Measurements from ENCODE around the gene ENTPD8.

The ENTPD8 gene

GRCh38 chr9:137476856-137477255, 35.7 kb upstream of the ENTPD8 start:
- H3K4me3 ChIP-seq (IDR thresholded peaks at IDR 0.05; ENCODE audit: insufficient read depth, low read depth, low read length) = no peak overlapping the region
- no peak overlapping the region for H3K4me2 ChIP-seq
- 0 out of 2 replicates have a peak, but pooled peaks cover under 1% of the 10 kb centered on the region for H3K27me3 ChIP-seq (ENCODE audit: insufficient read depth, low read depth)
- no peaks in the 10 kb centered on the region for H3K79me2 ChIP-seq (ENCODE audit: insufficient read depth, low read depth)
- peaks cover 7% of the 10 kb centered on the region for H3K4me1 ChIP-seq (ENCODE audit: low read depth, poor library complexity, severe bottlenecking)
- H3K27ac ChIP-seq = peak overlapping the region; percentile 39; the same call in 1 of the 2 replicates
- no peak overlapping the region; the same call in 1 of the 2 replicates for H3K9ac ChIP-seq
- H2AFZ ChIP-seq (ENCODE audit: low read depth) = no peak overlapping the region
- no peaks in the 10 kb centered on the region for H4K20me1 ChIP-seq (ENCODE audit: insufficient read depth)
- no peaks in the 10 kb centered on the region for H3K36me3 ChIP-seq (ENCODE audit: insufficient read depth)
- no peak for TF ChIP-seq CTCF (conservative IDR thresholded peaks at IDR 0.05; ENCODE audit: low read depth, low read length)

GRCh38 chr9:137475666-137476065, 34.5 kb upstream of the ENTPD8 start:
- TF ChIP-seq CTCF (conservative IDR thresholded peaks at IDR 0.05; ENCODE audit: low read depth, low read length) = no peak
- peaks cover 9% of the 10 kb centered on the region for H3K4me1 ChIP-seq (ENCODE audit: low read depth, poor library complexity, severe bottlenecking)
- H3K9ac ChIP-seq = no peak overlapping the region

GRCh38 chr9:137474271-137474670, 33.1 kb upstream of the ENTPD8 start:
- Histone ChIP-seq H4K20me1 (ENCODE audit: insufficient read depth) (no peaks in the 10 kb centered on the region), H3K4me1 (ENCODE audit: low read depth, poor library complexity, severe bottlenecking) (peaks cover 9% of the 10 kb centered on the region), H3K79me2 (ENCODE audit: insufficient read depth, low read depth) (no peaks in the 10 kb centered on the region), H2AFZ (ENCODE audit: low read depth) (no peak overlapping the region), H3K9ac (no peak overlapping the region), H3K36me3 (ENCODE audit: insufficient read depth) (no peaks in the 10 kb centered on the region), H3K27ac (no peak overlapping the region), H3K4me2 (no peak overlapping the region), H3K4me3 (IDR thresholded peaks at IDR 0.05; ENCODE audit: insufficient read depth, low read depth, low read length) (no peak overlapping the region), H3K27me3 (ENCODE audit: insufficient read depth, low read depth) (no peaks in the 10 kb centered on the region; the same call in 1 of the 2 replicates)
- TF ChIP-seq CTCF (conservative IDR thresholded peaks at IDR 0.05; ENCODE audit: low read depth, low read length) = no peak

More at GRCh38 chr9:137475666-137476065, 34.5 kb upstream of the ENTPD8 start:
- Histone ChIP-seq H3K27me3 (ENCODE audit: insufficient read depth, low read depth) (no peaks in the 10 kb centered on the region), H4K20me1 (ENCODE audit: insufficient read depth) (no peaks in the 10 kb centered on the region), H3K4me3 (IDR thresholded peaks at IDR 0.05; ENCODE audit: insufficient read depth, low read depth, low read length) (no peak overlapping the region), H3K27ac (no peak overlapping the region), H2AFZ (ENCODE audit: low read depth) (no peak overlapping the region), H3K4me2 (no peak overlapping the region), H3K79me2 (ENCODE audit: insufficient read depth, low read depth) (no peaks in the 10 kb centered on the region), H3K36me3 (ENCODE audit: insufficient read depth) (no peaks in the 10 kb centered on the region)

GRCh38 chr9:137470785-137471184, 29.6 kb upstream of the ENTPD8 start:
- H3K79me2 ChIP-seq (ENCODE audit: insufficient read depth, low read depth) = no peaks in the 10 kb centered on the region

More at GRCh38 chr9:137470785-137471184, 29.6 kb upstream of the ENTPD8 start:
- Histone ChIP-seq H3K27ac (no peak overlapping the region), H3K4me1 (ENCODE audit: low read depth, poor library complexity, severe bottlenecking) (peaks cover 4% of the 10 kb centered on the region), H3K4me2 (no peak overlapping the region), H3K36me3 (ENCODE audit: insufficient read depth) (no peaks in the 10 kb centered on the region), H4K20me1 (ENCODE audit: insufficient read depth) (no peaks in the 10 kb centered on the region), H3K27me3 (ENCODE audit: insufficient read depth, low read depth) (no peaks in the 10 kb centered on the region; the same call in 1 of the 2 replicates), H2AFZ (ENCODE audit: low read depth) (no peak overlapping the region), H3K4me3 (IDR thresholded peaks at IDR 0.05; ENCODE audit: insufficient read depth, low read depth, low read length) (no peak overlapping the region), H3K9ac (no peak overlapping the region)
- TF ChIP-seq CTCF (conservative IDR thresholded peaks at IDR 0.05; ENCODE audit: low read depth, low read length) = no peak
